Spleen (tissue), 7 donors: ENCODE data around the gene HNRNPL.

Experiments used
- CTCF ChIP-seq, 11 experiments: fragments of 200-600 bp in 7 of 11; fragments of 450-650 bp in 4 of 11; sonication (generic) in 4 of 11; IDR thresholded peaks in 8 of 11; conservative IDR thresholded peaks in 3 of 11; 1 replicate in 7 of 11; 2 replicates in 4 of 11; pipeline versions ENCODE4 v1.4.0 to v1.8.0; 2016 to 2021; ENCODE audit warnings: antibody characterized with exemption in 11 of 11, inconsistent platforms in 4 of 11, mild to moderate bottlenecking in 1 of 11
- POLR2A ChIP-seq, 3 donors: fragments of 450-650 bp; IDR thresholded peaks; one replicate each; pipeline ENCODE4 v1.5.1; 2017; ENCODE audit warnings: antibody characterized with exemption in 3 of 3, mild to moderate bottlenecking in 1 of 3
- POLR2AphosphoS5 ChIP-seq, 3 donors: sonication (generic); formaldehyde crosslinking; IDR thresholded peaks; one replicate each; pipeline ENCODE4 v1.5.1; 2017; ENCODE audit warnings: antibody characterized with exemption in 3 of 3
- donor health status: DM: no; HTN: no; CAD: no; lungs with moderate emphysema.
- donor health status: DM: no; HTN: no; CAD: no.
- donor health status: DM: no; HTN: no; CAD: no.

GRCh38 chr19:38880076-38880881 is 30.5 kb upstream of the HNRNPL start:
- TF ChIP-seq CTCF (IDR thresholded peaks at IDR 0.05 in 8 of 11, conservative IDR thresholded peaks at IDR 0.05 in 3 of 11): no peak
- TF ChIP-seq POLR2A (IDR thresholded peaks at IDR 0.05): no peak
- no peak for TF ChIP-seq POLR2AphosphoS5 (IDR thresholded peaks at IDR 0.05)
